M059J (cell line): ENCODE data around the gene KREMEN2. TPM values are rescaled to one million over a fixed set of nuclear protein-coding genes. Genes with fewer than 3 reads are reported as not detected.

Experiments
- DNase-seq: peaks from one replicate; pipeline ENCODE4 v3.0.0-alpha.2; 2012; ENCODE audit warnings: low read depth
- total RNA-seq: library from RNA; depleted of rRNA; stranded (reverse); fragments of >200 nt; shearing (Covaris generic); gene quantifications from 2 replicates; pipeline ENCODE4 v1.2.3, GENCODE V29; 2014

KREMEN2 gene
- total RNA-seq, 1 experiment from 2014 or later, result 6.3 TPM

GRCh38 chr16:2964475-2965336 is 631 bp downstream of the KREMEN2 start:
- DNase-seq, result peak; percentile 67

- DNase-seq, result no peak
Measured at GRCh38 chr16:2966043-2966807, 2.1 kb downstream of the KREMEN2 start.

- no peak for DNase-seq
Measured at GRCh38 chr16:2966808-2967191, 2.7 kb downstream of the KREMEN2 start.

GRCh38 chr16:2967211-2967631 is 3.1 kb downstream of the KREMEN2 start:
- no peak for DNase-seq

GRCh38 chr16:2967721-2968161 is 3.7 kb downstream of the KREMEN2 start:
- DNase-seq, result no peak

DNA sequence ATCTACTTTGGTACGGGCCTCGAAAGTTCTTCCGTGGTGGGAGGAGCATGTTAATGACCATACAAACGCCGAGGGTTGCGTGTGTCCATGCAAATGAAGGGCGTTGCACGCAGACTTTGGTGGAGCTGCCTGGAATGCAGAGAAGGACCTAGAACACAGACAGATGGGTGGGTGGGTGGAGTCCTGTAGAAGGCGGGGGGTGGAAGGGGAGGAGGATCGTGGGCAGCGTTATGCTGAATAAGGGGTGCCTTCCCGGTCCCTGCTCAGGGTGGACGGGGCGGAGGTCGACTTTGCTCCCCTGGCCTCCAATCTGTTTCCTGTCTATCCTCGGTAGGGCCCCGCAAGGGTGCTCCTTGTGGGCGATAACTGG is 4.3 kb downstream of the KREMEN2 start:
- no peak for DNase-seq

DNA sequence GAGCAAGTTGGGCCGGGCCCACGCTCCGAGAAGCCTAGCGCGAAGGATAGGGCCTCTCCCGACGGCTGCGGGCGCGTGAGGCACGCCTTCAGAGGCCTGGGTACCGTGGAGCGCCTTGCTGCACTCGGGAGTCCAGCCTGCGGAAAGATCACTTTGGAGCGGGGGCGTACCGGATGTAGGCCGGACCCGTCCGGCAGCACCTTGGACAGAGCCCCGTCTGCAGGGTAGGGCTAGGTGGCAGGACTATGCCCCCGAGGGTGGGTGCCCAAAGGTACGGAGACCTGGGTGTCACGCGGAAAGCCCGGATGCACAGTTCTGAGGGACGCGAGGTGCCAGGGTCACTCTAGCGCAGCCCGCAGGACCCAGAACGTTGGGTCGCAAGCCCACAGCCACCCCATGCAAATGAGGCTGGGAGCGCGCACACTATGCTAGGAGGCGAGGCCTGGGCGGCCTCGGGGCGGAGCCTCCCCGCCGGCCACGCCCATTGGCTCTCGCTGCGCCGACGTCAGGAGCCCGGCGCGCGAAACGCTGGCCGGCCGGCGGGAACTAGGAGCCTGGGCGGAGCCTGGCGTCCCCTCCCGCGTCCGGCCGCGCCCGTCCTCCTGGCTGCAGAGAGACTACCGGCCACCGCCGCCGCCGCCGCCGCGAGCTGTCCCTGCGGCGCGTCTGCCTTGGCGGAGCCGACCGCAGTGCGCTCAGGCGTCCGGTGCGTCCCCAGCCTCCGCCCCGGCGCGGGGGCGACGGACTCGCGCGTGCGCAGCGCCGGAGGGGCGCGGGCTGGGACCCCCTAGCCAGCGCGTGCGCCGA is 4.9 kb downstream of the KREMEN2 start, which contains the start of gene PAQR4:
TSS of gene PAQR4 (plus strand) at position 611 of the 807 bp plus-strand sequence. CDS start 327 bp downstream, outside the sequence.
- peak; percentile 85 for DNase-seq

DNA sequence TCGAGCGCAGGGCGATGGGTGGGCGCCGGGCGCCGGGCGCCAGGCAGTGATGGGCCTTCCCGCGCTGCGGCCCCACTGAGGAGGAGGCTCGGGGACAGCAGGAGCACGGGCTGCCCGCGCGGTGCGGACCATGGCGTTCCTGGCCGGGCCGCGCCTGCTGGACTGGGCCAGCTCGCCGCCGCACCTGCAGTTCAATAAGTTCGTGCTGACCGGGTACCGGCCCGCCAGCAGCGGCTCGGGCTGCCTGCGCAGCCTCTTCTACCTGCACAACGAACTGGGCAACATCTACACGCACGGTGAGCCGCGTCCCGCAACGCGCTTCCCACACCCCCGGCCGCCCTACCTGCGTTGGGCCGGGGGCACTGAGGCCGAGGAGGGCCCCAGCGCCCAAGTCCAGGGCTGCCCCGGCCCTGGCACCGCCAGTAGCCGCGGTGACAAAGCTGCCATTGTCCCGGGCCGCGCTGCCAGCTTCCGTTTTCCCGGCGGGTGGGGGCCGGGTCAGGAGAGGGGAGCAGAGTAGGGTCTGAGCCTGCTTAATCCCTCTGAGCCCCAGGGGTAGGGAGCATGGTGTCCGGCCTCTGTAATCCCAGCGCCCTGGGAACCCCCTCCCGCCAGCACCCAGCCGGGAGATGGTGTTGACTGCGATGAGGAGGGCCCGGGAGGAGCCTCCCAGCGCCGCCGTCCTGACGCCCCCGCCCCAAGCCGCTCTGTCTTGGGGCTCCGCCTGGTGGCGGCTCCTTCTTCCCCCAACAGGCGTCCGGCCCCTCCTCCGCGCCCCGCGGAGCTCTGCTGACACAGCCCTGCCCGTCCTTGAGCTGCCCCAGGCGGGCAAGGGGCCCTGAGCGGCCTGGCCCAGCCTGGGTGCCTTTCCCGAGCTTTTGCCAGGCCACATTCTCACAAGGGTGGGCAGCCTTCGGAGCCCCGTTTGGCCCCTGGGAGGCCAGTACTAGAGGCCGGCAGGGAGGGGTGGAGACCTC is 5.8 kb downstream of the KREMEN2 start:
- peak; percentile 69 for DNase-seq

DNA sequence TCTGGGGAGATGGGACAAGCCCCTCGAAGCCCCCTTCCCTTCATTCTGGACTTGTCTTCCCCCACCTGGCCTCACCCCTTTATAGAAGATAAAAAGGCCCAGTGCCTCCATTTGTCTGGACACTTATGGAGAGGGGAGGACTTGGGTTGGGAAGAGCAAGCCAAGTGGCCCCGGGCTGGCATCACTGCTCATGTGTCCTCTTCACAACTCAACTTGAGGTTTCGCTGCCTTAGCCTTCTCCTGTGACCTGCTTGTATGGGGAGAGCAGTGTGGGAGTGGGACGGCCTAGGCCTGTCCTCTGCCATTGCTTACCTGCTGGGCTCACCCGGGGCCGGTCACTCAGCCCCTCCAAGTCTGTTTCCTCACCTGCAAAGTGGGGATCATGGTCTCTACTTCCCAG is 6.5 kb downstream of the KREMEN2 start:
- peak; percentile 27 for DNase-seq

- DNase-seq, result no peak
Measured at GRCh38 chr16:2971134-2971984, 7.3 kb downstream of the KREMEN2 start.

- DNase-seq, result peak; percentile 25
Measured at GRCh38 chr16:2971985-2972784, 8.1 kb downstream of the KREMEN2 start.

DNA sequence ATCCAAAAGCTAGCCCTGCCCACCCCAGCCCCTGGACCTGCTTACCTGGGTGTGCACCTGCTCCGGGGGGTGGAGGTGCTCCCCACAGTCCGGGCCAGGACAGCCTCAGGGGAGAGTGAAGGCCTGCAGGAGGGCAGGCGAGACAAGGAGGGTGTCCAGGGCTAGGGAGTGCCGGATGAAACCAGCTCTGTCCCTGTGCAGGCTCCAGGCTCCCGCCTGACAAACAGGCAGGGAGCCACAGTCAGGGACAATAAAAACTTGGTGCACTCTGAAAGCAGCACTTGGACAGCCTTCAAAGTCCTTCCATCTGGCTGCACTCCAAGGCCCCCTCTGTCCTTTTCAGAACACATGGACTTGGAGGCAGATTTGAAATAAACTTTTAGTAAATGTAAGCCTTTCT is 9.0 kb downstream of the KREMEN2 start:
- DNase-seq, result no peak

DNA sequence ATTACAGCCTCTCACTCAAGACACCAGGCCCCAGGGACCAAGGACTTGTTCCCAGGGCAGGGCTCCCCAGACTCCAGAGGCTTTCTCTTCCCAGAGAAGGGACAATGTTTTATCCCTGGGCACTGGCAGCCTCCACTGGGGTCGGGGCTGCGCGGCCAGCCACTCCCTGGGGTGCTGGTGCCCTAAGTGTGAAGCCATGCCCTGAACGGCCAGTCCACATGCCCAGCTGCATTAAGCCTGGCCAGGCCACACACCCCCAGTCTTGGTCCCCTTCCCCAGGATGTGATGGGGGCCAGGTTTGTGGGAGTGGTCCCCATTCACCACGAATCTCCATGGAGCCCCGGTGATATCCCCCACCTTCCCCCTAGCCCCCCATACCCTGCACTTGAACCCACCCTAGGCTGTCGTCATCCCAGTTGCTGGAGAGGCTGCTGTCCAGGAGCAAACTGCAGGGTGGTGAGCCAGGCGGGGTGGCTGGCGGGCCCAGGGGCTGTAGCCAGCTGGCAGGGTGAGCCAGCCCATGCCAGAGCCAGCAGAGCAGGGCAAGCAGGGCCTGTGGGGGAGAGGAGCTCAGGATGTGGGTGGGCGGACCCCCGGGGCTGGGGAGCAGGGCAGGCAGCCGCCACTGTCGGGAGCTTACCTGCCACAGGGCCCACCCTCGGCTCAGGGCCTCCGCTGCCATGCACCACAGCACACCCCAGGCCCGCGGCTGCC is 9.7 kb downstream of the KREMEN2 start:
- no peak for DNase-seq

- peak; percentile 43 for DNase-seq
Measured at GRCh38 chr16:2974319-2975056, 10.4 kb downstream of the KREMEN2 start.

DNA sequence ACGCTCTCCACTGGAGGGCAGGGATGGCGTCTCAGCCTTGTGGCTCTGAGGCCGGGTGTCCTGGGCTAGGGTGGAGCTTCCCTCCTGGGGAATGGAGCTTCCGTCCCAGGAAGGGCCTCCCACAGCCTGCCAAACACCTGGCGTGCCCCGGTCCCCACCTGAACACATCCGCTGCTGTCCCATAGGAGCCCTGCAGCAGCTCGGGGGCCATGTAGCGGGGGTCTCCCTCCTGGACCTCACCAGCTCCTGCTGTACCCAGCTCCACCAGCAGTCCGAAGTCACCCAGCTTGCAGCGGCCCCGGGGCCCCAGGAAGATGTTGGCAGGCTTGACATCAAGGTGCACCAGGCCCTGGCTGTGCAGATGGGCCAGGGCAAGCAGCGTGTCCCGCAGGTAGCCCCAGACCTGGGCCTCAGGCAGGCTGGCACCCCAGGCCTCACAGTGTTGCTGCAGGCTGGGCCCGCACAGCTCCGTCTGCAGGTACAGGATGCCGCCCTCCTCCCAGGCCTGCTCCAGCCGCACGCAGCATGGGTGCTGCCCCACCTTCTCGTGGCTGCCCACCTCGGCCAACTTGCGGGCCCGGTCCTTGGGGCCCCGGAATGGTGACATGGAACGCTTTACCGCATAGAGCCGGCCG is 11.2 kb downstream of the KREMEN2 start:
- DNase-seq, result no peak

DNA sequence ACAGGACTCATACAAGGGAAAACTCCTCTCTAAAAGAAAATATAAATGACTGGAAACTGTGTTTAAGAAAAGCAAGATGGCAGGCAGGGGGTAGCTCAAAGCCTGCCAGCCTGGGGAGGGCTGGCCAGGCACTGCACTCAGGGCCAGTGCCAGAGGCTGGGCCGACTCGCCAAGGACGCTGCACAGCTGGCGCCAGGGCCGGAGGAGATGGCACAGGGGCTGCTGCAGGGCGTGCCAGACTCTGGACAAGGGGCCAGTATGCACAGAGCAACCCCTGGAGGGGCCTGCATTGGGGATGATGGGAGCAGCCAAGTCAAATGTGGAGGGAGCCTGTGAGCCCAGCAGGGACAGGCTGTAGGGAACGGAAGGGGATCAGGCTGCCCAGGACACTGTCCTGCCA is 12.1 kb downstream of the KREMEN2 start:
- DNase-seq, result no peak

- DNase-seq, result no peak
Measured at GRCh38 chr16:2976673-2977072, 12.6 kb downstream of the KREMEN2 start.
